Globus pallidus (tissue), 1 donor: Measurements from ENCODE around the gene PPP1R1A.

Source experiments
- DNase-seq: peaks from one replicate; pipeline ENCODE4 v3.0.0-alpha.2; 2015; ENCODE audit warnings: low spot score

PPP1R1A gene, protein sequence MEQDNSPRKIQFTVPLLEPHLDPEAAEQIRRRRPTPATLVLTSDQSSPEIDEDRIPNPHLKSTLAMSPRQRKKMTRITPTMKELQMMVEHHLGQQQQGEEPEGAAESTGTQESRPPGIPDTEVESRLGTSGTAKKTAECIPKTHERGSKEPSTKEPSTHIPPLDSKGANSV

DNA sequence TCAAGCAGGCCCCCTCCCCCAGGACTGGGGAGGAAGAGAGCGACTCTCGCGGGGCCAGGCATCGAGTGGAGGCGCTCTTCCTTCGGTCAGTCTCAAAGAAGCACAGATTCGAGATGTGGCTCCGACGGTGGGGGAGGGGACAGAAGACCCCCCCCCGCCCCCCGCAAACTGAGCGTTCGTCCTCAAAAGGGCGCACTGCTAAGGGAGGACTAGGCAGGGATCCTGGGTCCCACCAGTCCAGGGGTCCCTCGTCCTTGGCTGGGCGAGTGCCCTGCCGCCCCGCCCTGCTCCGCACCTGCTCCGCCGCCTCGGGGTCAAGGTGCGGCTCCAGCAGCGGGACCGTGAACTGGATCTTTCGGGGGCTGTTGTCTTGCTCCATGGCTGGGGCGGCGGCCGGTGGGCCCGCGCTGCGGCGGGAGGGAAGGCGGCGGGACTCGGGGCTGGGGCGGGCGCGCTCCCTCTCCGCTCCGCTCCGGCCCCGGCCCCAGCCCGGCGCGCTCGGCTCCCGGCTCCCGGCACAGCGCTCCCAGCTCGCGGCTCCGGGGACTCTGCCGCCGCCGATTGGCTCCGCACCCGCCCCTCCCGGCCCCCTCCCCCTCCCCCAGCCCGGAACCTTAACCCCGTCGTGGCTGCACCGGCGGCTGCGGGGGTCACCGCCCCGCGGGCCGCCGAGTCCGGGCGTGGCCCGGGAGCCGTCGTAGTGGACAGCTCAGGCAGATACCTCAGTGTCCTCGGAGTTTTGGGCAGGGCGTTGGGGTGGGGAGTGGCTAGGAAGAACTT lies at the start of gene PPP1R1A:
Gene PPP1R1A, minus strand, starts transcription at position 550 of the 780 bp plus-strand sequence. Its CDS starts 171 bp downstream, at position 379.
- DNase-seq, result no peak

GRCh38 chr12:54634795-54635194 lies 46.3 kb upstream of the PPP1R1A start, which contains the start of gene LACRT:
TSS of gene LACRT (minus strand) at chr12:54634895. CDS start at chr12:54634841, 54 bp downstream.
- DNase-seq, result no peak

GRCh38 chr12:54631988-54632728 lies 43.7 kb upstream of the PPP1R1A start:
- DNase-seq, result no peak

DNA sequence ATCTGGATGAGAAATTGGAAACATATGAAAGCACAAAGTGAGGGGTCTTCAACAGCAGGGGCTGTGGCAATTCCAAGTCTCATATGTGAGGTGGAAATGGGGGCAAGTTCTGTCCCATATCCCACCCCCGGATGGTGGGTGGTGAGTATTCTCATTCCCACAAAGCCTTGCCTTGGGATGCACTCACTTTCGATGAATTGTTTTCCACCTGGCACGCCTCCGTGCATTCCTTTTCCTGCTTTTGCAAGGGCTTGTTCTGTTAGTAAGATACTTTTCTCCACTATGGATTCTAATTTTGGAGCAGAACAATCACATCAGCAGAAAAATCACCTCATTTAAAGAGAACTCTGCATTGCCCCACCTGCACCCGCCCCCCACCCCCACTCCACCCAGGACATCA lies 43.1 kb upstream of the PPP1R1A start:
- no peak for DNase-seq

GRCh38 chr12:54629925-54630324 lies 41.5 kb upstream of the PPP1R1A start:
- DNase-seq, result no peak

GRCh38 chr12:54628186-54628846 lies 39.9 kb upstream of the PPP1R1A start:
- DNase-seq, result no peak

DNA sequence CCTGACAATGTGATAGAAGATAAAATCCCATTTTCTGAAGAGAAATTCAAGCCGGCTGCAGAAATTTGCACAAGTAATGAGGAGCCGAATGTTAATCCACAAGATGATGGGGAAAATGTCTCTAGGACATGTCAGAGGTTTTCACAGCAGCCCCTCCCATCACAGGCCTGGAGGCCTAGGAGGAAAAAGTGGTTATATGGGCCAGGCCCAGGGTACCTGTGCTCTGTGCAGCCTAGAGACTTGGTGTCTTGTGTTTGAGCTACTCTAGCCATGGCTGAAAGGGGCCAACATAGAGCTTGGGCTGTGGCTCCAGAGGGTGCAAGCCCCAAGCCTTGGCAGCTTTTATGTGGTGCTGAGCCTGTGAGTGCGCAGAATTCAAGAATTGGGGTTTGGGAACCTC lies 38.8 kb upstream of the PPP1R1A start:
- DNase-seq, result no peak

DNA sequence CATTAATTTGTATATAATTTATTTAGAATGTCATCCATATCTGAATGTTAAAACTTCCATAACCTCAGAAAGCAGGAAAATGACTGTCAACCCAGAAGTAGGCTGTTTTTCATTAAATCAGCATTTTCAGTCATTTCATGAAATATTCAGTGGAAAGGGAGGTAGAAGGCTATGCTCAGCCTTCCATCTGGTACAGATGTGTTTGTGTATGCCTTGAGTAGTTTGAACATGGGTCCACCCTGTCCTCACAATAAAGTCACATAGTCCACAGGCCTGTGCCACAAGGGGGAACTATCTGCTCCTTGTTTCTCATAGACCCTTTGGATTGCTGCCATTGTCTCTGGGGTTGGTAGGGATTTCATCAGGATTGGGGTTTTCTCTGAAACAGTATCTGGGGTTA lies 37.1 kb upstream of the PPP1R1A start:
- DNase-seq, result no peak

DNA sequence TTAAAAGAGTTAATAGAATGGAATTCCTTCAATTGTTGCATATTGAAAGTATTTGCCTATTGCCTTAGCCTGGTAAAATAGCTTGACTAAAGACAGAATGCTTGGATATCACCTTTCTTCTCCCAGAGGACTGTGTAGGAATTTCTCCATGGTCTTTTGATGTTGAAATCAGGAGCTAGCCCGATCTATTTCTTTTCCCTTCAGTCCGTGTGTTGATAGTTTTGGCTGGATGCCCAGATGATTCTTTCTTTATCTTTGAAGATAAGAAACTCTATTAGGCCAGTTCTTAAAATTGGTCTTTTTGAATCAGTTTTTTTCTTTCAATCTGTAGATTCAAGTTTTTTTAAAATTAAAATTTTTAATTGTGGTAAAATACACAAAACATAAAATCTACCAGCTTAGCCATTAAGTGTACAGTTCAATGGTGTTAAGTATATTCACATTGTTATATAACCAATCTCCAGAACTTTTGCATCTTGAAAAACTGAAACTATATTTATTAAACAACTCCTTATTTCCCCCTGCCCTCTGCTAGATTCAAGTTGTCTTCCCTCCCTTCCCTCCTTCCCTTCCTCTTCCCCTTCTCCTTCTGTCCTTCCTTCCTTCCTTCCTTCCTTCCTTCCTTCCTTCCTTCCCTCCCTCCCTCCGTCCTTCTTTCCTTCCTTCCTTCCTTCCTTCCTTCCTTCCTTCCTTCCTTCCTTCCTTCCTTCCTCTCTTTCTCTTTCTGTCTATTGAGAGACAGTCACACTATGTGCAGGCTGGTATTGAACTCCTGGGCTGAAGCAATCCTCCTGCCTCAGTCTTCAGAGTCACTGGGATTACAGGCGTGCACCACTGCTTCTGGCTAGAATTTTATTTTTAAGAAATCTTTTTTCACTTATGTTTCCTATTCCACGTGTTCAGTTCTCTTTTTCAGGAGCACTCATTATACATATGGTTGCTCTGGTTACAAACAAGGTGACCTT lies 36.1 kb upstream of the PPP1R1A start:
- DNase-seq, result no peak

GRCh38 chr12:54622463-54623183 lies 34.2 kb upstream of the PPP1R1A start:
- DNase-seq, result no peak

GRCh38 chr12:54616933-54617680 lies 28.6 kb upstream of the PPP1R1A start:
- no peak for DNase-seq

GRCh38 chr12:54612225-54612750 lies 23.8 kb upstream of the PPP1R1A start:
- DNase-seq, result no peak

DNA sequence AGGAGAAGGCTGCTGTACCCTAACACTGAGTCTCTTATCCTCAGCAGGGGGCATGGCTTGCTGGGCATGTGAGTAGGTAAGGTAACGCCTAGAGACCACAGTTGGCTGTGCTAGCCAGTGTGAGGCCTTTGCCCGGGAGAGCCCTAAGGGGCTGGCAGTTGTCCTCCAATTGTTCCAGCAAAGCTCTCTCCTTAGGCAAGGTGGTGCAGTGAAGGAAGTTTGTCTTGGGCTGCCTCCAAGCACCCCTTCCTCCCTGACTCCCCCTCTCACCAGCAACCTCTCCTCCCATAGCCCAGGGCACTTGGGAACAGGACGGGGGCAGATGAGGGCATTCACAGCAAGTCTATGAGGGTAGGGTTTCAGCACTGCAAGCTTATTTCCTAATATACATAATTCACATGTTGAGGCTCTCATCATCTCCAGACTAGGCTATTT lies 23.3 kb upstream of the PPP1R1A start:
- DNase-seq, result no peak

- DNase-seq, result no peak
Observed at GRCh38 chr12:54608769-54609168, 20.3 kb upstream of the PPP1R1A start.

- no peak for DNase-seq
Observed at GRCh38 chr12:54608156-54608555, 19.7 kb upstream of the PPP1R1A start.

DNA sequence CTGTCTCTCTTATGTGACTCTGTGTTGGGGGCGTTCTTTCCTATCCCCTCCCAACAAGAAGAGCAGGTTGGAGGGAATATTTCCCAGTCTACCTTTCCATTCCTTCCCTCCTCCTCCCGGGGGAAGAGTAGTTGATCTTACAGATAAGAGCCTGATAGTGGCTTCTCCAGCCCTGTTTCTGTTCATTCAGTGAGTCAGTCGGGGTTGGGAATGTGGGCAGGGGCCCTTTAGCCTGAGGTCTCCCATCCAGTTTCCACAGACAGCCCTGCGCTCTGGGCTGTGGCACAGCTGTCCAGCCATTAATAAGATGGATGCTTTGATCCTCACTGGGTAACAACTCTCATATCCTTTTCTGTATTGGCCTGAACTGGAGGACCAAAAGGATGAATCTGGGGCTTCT lies 18.1 kb upstream of the PPP1R1A start:
- DNase-seq, result no peak

GRCh38 chr12:54605138-54605970 lies 16.9 kb upstream of the PPP1R1A start:
- DNase-seq, result no peak

GRCh38 chr12:54604436-54604835 lies 16.0 kb upstream of the PPP1R1A start:
- no peak for DNase-seq

- no peak for DNase-seq
Observed at GRCh38 chr12:54603872-54604271, 15.4 kb upstream of the PPP1R1A start.
